GM21447 (cell line): ENCODE data around the gene RAB26.

Source experiments
- ATAC-seq: cut with Tn5 transposase; IDR thresholded peaks from one replicate; pipeline ENCODE4 v1.9.1; 2021; ENCODE audit not compliant: unreplicated experiment

RAB26 gene

DNA sequence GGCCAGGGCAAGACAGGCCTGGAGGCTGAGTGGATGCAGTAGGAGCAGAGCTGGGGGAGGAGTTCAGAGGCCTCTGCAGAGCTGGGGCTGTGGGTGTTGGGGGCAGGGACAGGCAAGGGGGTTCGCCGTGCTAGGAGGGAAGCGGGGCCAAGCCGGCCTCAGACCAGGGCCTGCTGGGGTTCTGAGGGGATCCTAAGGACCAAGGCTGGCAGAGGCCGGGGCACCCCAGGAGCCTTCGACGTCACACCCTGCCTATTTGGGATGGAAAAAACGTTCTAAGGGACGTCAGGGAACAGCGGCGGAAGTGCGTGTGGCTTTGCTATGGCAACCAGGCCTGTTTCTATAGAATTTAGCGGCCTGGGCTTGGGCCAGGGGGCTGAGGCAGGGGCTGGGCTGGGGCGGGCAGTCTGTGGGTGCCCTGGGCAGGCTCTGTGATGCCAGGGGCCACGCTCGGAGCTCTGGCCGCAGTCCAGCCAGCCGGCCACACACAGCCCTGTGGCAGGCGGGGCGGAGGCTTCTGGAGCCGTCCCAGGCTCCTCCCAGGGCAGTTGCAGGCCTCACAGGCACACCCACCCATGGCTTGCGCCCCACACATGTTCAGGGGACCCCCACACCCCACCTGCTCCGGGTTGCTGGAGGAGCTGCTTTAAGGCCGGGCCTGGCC is 10.9 kb downstream of the RAB26 start:
- no peak for ATAC-seq

DNA sequence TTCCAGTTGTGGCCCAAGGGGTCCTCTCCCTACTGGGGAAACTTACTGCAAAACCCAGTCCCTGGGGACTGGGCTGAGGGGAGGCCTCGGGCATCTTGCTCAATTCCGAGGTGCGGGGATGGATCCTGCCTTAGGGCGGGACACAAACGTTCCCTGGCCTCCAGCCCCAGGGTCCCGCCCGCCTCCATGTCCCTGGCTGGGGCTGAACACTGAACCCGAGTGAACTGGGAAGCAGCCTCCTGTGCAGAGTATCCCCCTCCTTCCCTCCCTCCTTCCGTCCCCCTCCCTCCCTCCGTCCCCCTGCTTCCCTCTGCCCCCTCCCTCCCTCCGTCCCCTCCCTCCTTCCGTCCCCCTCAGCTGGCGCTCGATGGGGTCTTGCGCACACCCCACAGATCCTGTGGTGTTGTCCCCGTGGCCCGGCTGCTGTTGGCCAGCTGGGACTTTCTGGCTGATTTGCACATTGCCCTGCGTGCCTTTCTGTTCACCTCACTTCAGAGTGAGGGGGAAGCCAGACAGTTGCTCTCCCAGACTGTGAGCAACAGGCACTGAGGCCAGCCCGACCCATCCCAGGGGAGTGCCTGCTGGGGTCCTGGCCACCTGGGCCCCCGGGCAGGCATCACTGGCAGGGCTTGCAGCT is 12.6 kb downstream of the RAB26 start:
- no peak for ATAC-seq

DNA sequence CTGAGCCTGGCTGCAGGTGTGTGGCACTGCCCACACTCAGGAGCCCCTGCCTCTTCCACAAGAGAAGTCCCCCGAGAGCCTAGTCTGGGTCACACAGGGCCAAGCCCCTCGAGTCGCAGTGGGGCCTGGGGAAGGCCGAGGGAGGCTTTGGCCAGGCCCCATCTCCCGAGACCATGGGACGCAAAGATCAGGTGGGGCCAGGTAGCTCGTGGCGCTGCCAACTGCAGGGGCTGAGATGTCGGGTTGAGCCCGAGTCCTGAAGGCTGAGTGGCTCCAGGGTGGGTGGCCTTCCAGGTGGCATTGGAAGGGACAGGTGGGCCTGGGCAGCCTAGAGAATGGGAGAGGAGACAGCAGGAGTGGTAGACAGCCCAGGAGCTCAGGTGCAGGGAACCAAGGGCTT is 13.5 kb downstream of the RAB26 start:
- ATAC-seq = no peak

DNA sequence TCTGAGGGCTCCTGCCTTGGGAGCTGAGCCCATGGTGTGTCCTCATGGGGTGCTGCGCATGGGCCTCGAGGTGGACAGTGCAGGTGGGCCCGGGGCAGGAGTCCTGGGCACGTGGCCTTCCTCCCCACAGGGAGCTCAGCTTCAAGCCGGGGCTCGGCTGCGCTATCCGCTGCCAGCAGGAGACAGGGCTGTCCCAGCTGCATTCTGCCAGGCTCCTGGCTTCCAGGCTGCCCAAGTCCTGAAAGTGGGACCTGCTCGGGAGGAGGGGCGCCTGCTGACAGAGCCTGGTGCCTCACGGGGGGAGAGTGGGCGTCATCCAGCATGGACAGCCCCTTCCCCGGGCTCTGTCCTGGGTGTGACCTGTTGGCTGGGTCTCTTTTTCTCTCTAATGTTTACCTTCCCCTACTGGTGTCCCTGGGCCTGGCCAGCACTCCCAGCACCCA is 14.3 kb downstream of the RAB26 start:
- ATAC-seq = no peak

DNA sequence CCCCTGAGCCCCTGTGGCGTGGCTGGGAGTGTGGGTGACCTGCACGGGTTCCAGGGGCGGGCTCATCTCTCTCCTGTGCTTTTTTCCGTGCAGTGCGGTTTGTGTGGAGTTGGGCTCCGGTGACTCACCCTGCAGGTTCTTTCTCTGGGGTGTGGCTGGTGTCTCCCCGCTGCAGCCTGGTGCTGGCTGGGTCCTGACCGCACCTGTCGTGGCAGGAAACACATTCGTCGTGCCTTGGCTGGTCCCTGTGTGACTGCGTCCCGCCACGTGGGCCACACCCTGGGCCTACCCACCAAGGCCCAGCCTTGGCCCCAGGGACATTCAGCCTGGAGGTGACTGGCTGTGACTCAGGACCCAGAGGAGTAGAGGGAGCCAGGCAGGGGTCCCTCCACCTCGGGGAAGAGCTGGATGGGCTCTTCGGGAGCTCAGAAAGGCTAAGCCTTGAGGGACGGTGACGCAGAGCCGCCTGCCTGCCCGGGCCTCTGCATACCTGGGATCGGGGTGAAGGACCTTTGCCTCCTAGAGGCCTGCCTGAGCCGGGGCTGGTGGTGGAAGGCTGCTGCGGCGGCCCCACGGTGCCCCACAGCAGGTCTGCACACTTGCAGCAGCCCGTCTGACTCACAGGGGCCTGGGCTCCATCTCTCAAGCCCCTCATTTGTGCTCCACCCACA is 14.9 kb downstream of the RAB26 start:
- ATAC-seq = no peak

DNA sequence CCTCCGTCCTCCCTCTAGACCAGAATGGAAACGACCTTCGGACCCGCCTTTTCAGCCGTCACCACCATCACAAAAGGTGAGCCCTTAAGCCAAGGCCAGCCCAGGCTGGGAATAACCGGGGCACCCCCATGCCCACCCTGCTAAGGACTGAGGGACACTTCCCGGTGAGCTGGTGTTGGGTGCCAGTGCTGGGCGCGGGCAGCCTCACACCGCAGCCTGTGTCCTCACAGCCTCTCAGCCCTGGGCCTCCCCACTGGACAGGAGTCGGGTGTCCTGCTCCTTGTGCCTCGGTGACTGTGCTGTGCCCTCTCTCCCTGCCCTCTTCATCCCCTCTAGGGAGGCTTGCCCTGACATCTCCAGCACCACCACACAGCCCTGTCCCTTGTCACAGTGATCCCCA is 17.4 kb downstream of the RAB26 start:
- ATAC-seq = no peak

DNA sequence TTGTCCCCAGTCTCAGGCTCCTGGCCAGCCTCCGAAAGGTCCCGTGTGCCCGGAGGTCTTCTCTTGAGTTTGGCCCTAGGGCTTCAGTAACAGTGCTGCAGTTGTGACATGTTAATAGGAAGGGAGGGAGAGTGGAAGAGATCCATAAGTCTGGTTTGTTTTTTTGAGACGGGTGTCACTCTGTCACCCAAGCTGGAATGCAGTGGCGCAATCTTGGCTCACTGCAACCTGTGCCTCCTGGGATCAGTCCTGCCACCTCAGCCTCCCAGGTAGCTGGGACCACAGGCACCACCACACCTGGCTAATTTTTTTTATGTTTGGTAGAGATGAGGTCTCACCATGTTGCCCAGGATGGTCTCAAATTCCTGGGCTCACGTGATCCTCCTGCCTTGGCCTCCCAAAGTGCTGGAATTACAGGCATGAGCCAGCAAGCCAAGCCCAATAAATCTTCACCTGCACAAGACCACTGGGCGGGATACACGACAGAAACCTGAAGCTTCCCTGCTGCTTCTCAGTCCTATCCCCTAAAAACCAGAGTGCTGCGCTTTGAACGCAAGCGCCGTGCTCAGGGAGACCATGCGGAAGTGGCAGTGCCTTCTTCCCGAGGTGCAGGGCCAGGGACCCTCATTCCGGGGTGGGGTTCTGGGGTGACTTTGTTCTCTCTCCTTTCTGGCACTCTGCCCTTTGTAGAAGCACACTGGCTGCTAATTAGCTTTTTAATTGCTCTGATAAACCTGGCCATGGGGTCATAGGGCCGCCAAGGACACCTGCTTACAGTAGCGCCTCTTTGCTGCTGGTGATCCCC is 18.0 kb downstream of the RAB26 start:
- ATAC-seq = no peak

DNA sequence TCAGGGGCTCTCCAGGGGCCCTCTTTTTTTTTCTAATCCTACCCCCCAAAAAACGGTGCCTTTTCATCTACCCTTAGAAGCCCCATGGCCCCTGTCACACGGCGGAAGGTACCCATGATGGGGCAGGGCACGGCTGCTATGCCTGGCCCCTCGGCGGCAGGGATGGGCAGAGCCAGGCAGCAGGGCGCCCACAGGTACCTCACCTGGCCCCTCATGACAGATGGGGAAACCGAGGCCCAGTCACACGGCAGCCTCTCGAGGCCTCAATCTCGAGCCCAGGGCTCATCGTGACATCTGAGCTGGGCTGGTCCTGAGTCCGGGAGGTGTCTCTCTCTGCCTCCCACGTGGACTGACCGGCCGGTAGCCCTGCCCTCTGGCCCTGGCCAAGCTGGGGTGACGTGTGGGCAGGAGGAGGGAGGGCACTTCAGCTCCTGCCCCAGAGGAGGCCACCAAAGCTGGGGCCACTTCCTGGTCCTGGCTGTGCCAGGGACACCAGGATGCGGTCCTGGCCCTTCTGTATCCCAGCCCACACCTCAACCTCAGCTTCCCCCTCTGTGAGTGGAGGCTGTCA is 18.7 kb downstream of the RAB26 start:
- ATAC-seq = no peak

DNA sequence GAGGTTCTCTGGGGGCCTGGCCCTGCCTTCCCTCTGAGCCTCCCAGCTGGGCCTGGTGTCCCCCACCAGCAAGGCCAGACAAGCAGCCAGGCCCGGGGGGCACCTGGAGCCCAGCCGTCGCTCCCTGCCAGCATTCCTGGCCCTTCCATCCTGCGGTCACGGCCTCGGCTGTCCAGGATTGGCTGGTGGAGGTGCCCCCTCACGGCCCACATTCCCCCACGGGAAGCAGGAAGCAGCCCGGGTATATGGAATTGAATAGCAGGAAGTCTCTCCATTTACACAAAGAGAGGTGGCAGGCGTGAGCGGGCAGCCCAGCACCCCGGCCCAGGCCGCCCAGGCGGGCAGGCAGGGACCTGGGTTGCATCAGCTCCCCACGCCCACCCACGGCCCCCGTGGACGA is 21.7 kb downstream of the RAB26 start:
- ATAC-seq = no peak

DNA sequence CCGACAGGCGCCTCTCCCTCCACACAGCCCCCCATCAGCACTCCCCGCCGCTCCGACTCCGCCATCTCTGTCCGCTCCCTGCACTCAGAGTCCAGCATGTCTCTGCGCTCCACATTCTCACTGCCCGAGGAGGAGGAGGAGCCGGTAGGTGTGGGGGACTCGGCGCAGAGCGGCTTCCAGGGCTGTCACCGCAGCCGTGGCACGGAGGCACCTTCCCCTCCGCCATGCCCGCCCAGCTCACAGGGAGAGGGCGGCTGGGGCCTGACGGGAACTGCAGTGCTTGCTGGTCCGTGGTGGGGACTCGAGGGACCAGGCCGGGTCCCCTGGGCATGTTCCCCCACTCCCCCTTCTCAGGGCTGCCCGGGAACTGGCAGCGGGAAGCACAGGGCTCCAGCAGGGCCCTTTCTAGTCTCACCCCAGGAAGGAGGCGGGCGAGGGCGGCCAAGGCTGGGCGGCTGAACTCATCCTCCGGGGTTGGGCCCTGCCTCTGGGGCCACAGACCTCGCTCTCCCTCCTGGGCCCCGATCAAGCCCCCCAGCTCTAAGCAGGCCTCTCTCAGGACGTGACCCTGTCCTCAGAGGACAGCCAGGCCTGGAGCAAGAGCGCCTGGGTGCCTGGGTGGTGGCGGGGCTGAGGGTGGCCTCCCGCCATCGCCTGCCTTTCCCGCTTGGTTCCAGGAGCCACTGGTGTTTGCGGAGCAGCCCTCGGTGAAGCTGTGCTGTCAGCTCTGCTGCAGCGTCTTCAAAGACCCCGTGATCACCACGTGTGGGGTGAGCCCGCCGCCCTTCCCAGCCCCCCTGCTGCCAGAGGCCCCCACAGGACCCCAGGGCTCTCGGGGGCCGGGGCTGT is 22.4 kb downstream of the RAB26 start:
- no peak for ATAC-seq

DNA sequence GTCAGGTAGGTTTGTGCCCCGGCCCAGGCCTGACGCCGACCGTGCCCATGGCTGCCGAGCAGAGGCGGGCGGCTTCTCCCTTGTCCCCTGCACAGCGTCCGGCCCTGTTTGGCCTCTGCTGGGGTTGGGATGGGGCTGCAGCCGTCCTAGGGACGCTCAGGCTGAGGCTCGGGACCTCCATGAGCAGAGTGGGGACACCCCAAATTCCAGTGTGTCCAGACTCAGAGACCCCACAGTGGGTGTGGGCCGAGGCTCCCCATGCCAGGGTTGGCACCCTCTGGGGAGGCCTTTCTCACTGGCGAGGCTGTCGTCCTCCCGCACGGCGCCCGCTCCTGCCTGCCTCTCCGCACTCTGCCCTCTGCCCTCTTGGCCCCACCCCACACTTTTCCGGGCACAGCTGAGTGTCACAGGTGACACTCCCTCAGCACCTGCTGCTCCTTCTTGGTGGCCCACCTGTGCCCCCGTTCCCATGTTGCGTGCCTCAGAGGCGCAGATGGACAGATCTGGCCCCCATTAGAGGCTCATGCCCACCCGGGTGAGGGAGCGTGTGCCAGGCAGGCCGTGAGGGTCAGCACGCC is 23.3 kb downstream of the RAB26 start:
- no peak for ATAC-seq

DNA sequence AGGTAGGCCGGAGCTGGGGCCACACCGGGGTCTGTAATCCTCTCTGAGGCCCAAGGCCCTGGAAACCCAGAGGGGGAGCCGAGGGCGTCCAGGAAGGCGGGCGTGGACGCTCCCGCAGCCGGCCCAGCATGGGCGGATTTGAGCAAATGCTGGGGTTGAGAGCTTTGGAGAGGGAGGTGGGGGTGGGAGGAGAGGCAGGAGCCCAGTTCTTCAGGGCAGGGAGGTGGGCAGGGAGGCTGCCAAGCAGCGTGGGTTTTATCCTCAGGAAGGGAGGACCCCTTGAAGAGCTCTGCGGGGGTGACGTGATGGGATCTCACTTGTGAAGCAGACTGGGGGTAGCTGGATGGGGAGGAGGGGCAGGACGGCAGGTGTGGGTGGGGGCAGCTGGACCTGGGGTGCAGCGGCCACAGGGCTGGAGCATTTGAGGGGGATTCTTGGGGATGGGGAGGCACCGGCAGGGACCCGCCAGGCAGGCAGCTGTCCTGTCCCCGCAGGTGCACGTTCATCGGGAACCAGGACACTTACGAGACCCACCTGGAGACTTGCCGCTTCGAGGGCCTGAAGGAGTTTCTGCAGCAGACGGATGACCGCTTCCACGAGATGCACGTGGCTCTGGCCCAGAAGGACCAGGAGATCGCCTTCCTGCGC is 24.4 kb downstream of the RAB26 start:
- no peak for ATAC-seq

DNA sequence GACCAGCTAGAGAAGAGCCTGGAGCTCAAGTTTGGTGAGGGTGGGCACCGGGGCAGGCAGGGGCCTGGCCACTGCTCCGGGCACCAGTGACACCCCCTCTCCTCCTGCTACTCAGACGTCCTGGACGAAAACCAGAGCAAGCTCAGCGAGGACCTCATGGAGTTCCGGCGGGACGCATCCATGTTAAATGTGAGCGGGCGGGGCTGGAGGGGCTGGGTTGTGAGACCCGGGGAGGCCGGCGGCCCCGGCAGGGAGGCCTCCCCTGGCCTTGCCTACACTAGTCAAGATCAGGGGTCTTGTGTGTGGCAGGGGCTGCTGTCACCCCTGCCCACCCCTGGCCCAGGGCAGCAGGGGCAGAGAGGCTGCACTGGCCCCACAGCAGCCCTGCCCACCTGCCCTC is 24.9 kb downstream of the RAB26 start:
- no peak for ATAC-seq

DNA sequence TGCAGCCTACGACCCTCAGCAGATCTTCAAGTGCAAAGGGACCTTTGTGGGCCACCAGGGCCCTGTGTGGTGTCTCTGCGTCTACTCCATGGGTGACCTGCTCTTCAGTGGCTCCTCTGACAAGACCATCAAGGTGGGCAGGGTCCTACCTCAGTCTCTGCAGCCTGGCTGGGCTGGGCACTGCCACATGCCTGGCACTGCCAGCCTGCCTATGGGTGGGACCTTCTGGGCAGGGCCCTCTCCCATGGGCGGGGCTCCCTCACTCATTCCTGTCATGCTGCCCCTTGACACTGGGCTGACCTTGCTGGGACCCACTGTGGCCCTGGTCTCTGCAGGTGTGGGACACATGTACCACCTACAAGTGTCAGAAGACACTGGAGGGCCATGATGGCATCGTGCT is 25.5 kb downstream of the RAB26 start:
- ATAC-seq = no peak

DNA sequence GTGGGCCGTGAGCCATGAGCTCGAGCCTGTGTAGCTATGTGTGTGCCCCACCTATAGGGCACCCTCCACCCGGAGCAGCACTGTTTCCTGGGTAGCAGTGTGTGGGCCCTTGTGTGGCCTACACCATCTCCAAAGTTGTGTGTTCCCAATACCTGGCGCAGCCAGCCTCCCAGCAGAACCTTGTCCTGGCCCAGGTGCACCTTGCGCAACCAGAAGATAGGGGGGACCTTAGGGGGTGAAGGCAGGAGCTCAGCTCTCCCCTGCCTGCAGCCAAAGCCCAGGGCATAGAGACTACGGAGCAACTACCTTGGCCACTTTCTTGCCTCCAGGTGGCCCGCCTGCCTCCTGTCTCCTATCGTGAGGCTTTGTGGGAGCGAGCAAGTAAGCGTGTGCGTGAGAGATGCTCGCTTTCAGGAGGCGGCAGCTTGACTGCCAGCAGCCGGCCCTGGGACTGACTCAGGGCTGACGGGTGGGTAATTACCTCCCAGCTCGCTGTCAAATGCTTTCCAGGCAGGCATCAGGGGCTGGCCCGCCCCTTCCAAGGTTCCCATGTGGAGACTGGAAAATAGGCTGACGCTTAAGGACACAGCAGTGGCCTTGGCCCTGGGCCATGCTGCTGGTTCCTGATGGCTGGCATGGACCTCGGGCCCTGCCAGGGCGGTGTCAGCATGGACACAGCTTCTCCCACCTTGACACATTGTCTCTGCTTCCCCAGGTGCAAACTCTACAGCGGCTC is 26.1 kb downstream of the RAB26 start:
- ATAC-seq = no peak

DNA sequence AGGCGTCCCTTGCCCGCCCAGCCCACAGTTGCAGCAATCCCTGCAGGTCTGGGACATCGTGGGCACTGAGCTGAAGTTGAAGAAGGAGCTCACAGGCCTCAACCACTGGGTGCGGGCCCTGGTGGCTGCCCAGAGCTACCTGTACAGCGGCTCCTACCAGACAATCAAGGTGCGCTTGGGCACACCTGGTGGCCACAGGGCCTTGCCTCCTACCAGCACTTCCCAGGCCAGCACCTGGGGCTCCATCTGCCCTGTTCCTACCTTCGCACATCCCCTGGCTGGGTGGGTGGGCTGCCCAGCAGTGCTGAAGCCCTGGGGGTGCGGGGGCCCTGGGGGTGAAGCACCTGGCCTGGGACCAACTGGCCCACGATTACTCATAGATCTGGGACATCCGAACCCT is 27.0 kb downstream of the RAB26 start:
- no peak for ATAC-seq

DNA sequence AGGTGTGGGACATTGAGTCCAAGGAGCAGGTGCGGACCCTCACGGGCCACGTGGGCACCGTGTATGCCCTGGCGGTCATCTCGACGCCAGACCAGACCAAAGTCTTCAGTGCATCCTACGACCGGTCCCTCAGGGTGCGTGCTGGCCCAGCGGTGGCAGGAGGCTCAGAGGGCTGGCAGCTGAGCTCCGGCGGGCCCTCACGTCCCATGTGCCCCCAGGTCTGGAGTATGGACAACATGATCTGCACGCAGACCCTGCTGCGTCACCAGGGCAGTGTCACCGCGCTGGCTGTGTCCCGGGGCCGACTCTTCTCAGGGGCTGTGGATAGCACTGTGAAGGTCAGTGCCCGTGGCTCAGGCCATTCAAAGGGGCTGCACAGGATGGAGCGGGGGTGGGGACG is 27.6 kb downstream of the RAB26 start:
- no peak for ATAC-seq

DNA sequence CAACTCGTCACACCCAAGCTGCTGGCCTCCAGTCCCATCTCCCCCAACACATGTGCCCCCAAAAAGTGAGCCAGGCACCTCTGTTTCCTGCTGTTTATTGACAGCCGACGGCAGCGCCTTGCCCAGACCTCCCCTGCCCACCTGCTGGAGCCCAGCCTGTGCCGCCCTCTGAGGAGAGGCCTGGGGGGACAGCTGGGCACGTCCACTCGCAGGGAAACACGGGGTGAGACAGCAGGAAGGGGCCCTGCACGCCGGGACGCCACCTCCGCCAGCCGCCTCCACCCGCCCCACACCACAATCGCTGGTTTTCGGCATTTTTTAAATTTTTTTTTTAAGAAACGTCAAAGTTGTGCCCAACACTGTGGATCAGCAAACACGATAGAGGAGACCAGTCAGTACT is 28.7 kb downstream of the RAB26 start:
- no peak for ATAC-seq

DNA sequence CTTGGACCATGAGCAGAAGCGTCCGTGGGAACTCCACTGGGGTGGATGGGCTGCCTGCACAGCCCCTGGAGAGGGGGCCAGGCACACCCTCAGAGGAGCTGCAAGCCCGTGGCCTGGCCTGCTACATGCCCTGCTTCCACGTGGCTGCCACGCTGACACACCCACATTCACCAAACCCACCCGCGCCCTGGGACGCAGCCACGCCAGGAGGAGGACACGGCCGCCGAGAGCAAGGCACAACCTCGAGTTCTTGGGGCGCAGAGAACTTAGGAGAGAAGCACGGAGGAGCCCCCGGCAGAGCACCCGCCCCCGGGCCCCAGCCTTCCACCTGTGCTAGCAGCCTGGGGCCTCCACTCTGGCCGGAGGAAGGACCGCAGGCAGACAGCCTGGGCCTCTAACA is 29.1 kb downstream of the RAB26 start:
- no peak for ATAC-seq
